Ascending aorta (tissue), 2 donors: ENCODE data around the gene NOS1AP. TPM values are rescaled to one million over a fixed set of nuclear protein-coding genes. Genes with fewer than 3 reads are reported as not detected.

Experiments
- DNase-seq, 2 donors: peaks; one replicate each; pipeline ENCODE4 v3.0.0-alpha.2; 2019; ENCODE audit warnings: low spot score in 2 of 2
- H3K27ac ChIP-seq, 2 donors: fragments of 200-600 bp; sonication (generic); one replicate each; pipeline ENCODE4 v1.5.1; 2016 to 2017; ENCODE audit warnings: mild to moderate bottlenecking in 1 of 2
- H3K27me3 ChIP-seq: fragments of 200-600 bp; sonication (generic); one replicate; pipeline ENCODE4 v1.5.1; 2017
- H3K36me3 ChIP-seq, 2 donors: fragments of 200-600 bp; sonication (generic); one replicate each; pipeline ENCODE4 v1.5.1; 2016
- H3K4me1 ChIP-seq, 2 donors: fragments of 200-600 bp; sonication (generic); one replicate each; pipeline ENCODE4 v1.5.1; 2016 to 2017; ENCODE audit warnings: mild to moderate bottlenecking in 1 of 2
- H3K4me3 ChIP-seq, 2 donors: fragments of 200-600 bp; sonication (generic); one replicate each; pipeline ENCODE4 v1.5.1; 2016 to 2017; ENCODE audit warnings: mild to moderate bottlenecking in 1 of 2
- H3K9me3 ChIP-seq, 2 donors: fragments of 200-600 bp; sonication (generic); one replicate each; pipeline ENCODE4 v1.5.1; 2016
- CTCF ChIP-seq, 3 experiments: fragments of 200-600 bp in 2 of 3; fragments of 450-650 bp in 1 of 3; sonication (generic) in 2 of 3; IDR thresholded peaks; one replicate each; pipeline ENCODE4 v1.5.1; 2016 to 2019; ENCODE audit warnings: antibody characterized with exemption in 3 of 3, mild to moderate bottlenecking in 1 of 3, moderate library complexity in 1 of 3
- intact Hi-C: fragments of 100-400 bp; cut with DNase I; formaldehyde crosslinking; loops from one replicate; pipeline ENCODE4 v1.15.1; 2023
- total RNA-seq: library from RNA; depleted of rRNA; stranded (reverse); fragments of >200 nt; gene quantifications from one replicate; pipeline ENCODE4 v1.1.0, GENCODE V29; 2016

Gene NOS1AP
- total RNA-seq, 1 donor from 2014 or later, result 5.0 TPM

- peak overlapping the region; percentile 25 to 50 for H3K27ac ChIP-seq
- intact Hi-C loops, result no loop called here
- no peak for DNase-seq
- H3K4me1 ChIP-seq, result peaks cover 9 to 22% of the 10 kb centered on the region in 2 donors
- no peak overlapping the region for H3K4me3 ChIP-seq
- no peaks in the 10 kb centered on the region for H3K9me3 ChIP-seq
- TF ChIP-seq CTCF (IDR thresholded peaks at IDR 0.05), result no peak
- no peaks in the 10 kb centered on the region for H3K36me3 ChIP-seq
- no peaks in the 10 kb centered on the region for H3K27me3 ChIP-seq
Observed at GRCh38 chr1:162284206-162284955, 214.9 kb downstream of the NOS1AP start.

GRCh38 chr1:162285149-162285561 is 215.7 kb downstream of the NOS1AP start:
- no peak for TF ChIP-seq CTCF (IDR thresholded peaks at IDR 0.05)
- Histone ChIP-seq H3K27me3 (no peaks in the 10 kb centered on the region), H3K4me1 (peaks cover 9 to 22% of the 10 kb centered on the region in 2 donors), H3K4me3 (no peak overlapping the region), H3K36me3 (no peaks in the 10 kb centered on the region), H3K9me3 (no peaks in the 10 kb centered on the region), H3K27ac (peak overlapping the region in 1 of 2 donors; percentile 50)
- intact Hi-C loops, result no loop called here
- no peak for DNase-seq

GRCh38 chr1:162291000-162291399 is 221.5 kb downstream of the NOS1AP start:
- Histone ChIP-seq H3K4me1 (no peaks in the 10 kb centered on the region), H3K27me3 (no peaks in the 10 kb centered on the region), H3K36me3 (no peaks in the 10 kb centered on the region), H3K4me3 (no peak overlapping the region), H3K9me3 (no peaks in the 10 kb centered on the region), H3K27ac (no peak overlapping the region)
- DNase-seq, result no peak
- no peak for TF ChIP-seq CTCF (IDR thresholded peaks at IDR 0.05)
- intact Hi-C loops, result no loop called here

- no peak for DNase-seq
- no peak for TF ChIP-seq CTCF (IDR thresholded peaks at IDR 0.05)
- H3K4me3 ChIP-seq, result no peak overlapping the region
- H3K27me3 ChIP-seq, result no peaks in the 10 kb centered on the region
- H3K36me3 ChIP-seq, result no peaks in the 10 kb centered on the region
- no peaks in the 10 kb centered on the region for H3K4me1 ChIP-seq
- intact Hi-C loops, result no loop called here
- H3K9me3 ChIP-seq, result no peaks in the 10 kb centered on the region
- H3K27ac ChIP-seq, result no peak overlapping the region
Observed at GRCh38 chr1:162292422-162292849, 222.9 kb downstream of the NOS1AP start.

- Histone ChIP-seq H3K4me1 (no peaks in the 10 kb centered on the region), H3K4me3 (no peak overlapping the region), H3K9me3 (no peaks in the 10 kb centered on the region), H3K36me3 (no peaks in the 10 kb centered on the region), H3K27ac (no peak overlapping the region), H3K27me3 (no peaks in the 10 kb centered on the region)
- no peak for DNase-seq
- intact Hi-C loops, result no loop called here
- no peak for TF ChIP-seq CTCF (IDR thresholded peaks at IDR 0.05)
Observed at GRCh38 chr1:162293073-162293692, 223.7 kb downstream of the NOS1AP start.
